GM19023 (cell line): ENCODE data around the gene ATF4.
A peak's percentile ranks its signal among the peaks of the same experiment; 100 is the strongest.

Source experiments
- ATAC-seq: cut with Tn5 transposase; IDR thresholded peaks from one replicate; pipeline ENCODE4 v1.9.1; 2021; ENCODE audit warnings: mild to moderate bottlenecking, moderate library complexity; ENCODE audit not compliant: unreplicated experiment

The ATF4 gene

GRCh38 chr22:39520226-39521105 lies at the start of gene ATF4:
Gene ATF4 (plus strand): TSS chr22:39520562. CDS start chr22:39521446, 884 bp downstream.
- peak; percentile 39 for ATAC-seq

DNA sequence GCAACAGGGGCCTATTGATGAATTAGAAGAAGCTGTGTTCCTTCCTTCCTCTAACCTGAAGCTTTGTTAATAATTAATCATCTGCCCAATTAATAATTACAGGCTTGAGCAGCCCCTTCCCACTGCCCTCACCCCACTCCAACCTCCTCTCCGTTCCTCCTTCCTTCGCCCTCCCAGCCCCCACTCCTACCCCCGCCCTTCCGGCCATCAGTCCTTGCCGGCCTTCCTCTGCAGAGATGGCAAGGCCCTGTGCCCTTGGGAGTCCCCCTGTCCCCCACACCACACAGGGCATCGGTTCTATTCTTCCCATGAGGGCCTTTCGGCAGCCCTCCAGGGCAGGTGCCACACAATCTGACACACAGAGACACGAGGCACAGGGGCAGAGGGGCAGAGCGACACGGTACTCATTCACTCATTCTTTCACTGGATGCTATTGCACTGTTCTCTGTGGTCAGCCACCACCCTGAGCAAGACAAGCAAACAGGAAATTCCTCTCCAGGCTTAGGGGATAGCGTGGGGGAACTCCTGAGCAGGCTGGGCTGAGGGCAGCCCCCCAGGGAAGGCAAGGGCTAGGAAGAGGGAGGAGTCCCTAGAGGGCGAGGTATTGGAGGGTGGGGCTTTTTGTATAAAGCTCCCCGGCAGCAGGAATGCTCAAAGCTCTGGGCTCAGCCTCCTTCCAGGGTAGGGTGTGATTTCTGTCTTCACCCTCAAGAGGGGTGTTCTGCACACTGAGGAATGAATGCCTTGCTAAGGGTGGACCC lies 48.8 kb upstream of the ATF4 start:
- ATAC-seq: no peak

- no peak for ATAC-seq
These were observed 47.5 kb upstream of the ATF4 start for GRCh38 chr22:39472570-39473556.

GRCh38 chr22:39473851-39474250 lies 46.5 kb upstream of the ATF4 start:
- no peak for ATAC-seq

DNA sequence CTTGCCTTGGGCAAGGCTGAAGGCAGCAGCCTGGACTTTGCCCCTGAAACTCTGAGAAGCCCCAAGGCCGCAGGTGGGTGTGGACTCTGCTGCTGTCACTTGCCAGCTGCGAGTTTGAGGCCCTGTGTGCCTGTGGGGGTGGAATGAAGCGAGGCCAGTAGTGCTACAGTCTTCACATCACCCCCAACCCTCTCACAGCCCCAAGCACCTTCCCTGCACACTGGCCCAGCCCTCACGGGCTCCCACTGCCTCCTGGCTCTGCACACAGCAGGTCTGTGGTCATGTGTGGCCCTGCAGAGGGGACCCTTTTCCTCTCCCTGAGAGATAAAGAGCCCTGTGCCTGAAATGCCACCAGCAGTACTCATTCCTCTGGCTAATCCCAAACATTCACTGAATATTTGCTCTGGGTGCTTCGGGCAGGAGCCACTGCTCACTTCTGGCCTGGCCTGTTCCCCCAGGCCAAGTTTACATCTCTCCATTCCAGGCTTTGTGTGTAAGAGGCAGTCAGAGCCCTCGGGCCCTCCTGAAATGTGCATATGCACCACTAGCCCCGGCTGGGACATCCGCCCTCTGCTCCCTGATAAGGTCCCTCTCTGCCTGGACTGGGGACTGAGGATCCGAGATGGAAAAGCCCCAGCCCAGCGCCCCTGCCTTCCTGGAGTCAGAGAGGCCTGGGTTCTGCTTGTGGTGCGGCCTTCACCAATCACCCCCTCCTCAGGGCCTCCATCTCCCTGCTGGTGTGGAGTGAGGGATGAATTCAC lies 45.8 kb upstream of the ATF4 start:
- no peak for ATAC-seq

GRCh38 chr22:39475337-39475736 lies 45.0 kb upstream of the ATF4 start:
- ATAC-seq: no peak

GRCh38 chr22:39475902-39476301 lies 44.5 kb upstream of the ATF4 start:
- ATAC-seq: no peak

DNA sequence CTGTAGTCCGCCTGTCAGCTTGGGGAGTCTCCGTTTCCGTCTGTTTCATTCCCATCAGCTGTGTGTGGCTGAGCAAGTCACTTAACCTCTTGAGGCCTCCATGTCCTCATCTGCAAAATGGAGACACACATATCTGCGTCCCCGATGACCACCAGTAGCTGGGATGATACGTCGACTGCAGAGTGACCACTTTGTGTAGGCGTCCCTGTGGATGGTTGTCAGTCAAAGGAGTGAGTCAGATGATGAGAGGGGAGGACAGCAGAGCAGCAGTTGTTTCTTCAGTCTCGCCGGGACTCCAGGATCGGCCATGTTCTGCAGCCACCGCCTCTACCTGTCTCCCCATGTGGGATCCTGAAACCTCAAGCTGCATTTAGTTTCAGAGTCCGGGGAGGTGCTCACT lies 43.7 kb upstream of the ATF4 start:
- no peak for ATAC-seq

- ATAC-seq: no peak
These were observed 42.8 kb upstream of the ATF4 start for GRCh38 chr22:39477542-39477941.

DNA sequence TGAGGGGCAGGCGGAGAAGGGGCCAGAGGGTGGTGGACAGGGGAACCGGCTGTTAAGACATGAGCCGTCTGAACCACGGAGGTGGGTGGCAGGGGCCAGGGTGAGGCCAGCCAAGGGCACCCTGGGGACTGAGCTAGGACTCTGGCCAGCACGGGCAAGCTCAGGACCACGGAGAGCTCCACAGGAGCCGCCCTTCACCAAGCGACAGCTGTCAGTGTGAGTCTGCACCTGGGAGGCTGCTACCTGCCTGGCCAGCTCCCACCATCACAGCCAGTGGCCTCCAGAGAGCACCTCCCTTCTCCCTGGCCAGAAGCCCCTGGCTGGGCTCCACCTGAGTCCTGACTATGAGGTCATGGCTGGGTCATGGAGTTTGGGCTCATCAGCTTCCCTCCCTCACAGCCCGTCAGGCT lies 41.9 kb upstream of the ATF4 start:
- ATAC-seq: no peak

- ATAC-seq: no peak
These were observed 41.1 kb upstream of the ATF4 start for GRCh38 chr22:39479254-39479653.

DNA sequence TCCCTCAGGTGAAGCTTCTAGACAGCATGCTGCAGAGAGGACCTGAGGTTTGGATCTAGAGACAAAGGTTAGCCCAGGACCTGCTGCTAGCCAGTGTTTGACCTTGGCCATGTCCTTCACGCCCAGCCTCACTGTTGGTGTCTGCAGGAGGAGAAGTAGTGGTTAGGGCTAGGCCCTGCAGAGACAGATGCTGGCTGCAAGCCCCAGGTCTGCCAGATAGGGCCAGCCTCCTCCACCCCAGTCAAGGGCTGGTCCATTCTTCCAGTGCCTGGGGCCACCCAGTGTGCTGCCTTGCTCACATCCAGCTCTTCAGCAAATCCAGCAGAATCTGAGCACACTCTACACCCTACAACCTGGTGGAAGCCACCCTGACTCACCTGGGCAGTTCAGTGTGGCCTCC lies 39.8 kb upstream of the ATF4 start:
- no peak for ATAC-seq

DNA sequence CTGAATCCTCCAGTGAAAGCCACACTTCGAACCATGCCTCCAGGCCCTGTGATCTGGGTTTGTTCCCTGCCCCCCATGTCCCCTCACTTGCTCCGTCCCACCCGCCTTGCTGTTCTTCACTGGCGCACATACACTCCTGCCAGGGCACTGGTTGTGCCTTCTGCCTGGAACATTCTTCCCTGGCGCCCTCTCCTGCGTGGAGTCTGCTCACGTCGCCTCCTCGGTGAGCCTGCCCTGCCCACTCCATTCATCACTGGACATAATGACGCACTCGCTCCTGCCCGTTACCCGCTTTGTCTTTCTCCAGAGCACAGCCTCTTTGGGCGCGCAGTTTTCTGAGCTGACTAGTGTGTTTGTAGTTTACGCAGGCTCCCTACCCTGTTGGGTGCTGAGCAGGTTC lies 39.3 kb upstream of the ATF4 start:
- ATAC-seq: no peak

GRCh38 chr22:39481595-39481994 lies 38.8 kb upstream of the ATF4 start:
- ATAC-seq: no peak

GRCh38 chr22:39482768-39483167 lies 37.6 kb upstream of the ATF4 start:
- no peak for ATAC-seq

DNA sequence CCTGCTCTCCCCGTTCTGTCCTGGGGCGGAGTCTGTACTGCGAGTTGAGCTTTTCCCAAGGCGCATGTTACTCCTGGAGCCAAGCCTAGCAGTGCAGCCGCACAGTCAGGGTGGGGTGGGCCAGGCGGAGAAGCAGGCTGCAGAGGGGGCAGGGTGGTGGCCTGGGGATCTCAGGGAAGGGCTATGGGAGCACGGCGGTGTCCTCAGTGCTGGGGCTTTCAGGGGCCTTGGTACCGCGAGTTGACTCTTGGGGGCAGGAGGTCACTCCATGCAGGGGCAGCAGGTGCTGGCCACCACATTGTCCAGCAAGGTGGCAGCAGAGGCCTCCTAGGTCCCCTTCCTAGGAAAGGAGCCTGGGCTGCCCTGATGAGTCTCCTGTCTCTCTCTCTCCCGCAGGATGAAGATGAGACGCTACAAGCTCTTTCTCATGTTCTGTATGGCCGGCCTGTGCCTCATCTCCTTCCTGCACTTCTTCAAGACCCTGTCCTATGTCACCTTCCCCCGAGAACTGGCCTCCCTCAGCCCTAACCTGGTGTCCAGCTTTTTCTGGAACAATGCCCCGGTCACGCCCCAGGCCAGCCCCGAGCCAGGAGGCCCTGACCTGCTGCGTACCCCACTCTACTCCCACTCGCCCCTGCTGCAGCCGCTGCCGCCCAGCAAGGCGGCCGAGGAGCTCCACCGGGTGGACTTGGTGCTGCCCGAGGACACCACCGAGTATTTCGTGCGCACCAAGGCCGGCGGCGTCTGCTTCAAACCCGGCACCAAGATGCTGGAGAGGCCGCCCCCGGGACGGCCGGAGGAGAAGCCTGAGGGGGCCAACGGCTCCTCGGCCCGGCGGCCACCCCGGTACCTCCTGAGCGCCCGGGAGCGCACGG lies 33.2 kb upstream of the ATF4 start:
- no peak for ATAC-seq

GRCh38 chr22:39487826-39488520 lies 32.4 kb upstream of the ATF4 start:
- ATAC-seq: no peak

GRCh38 chr22:39488563-39489083 lies 31.7 kb upstream of the ATF4 start:
- ATAC-seq: no peak
